AML-193 (cell line): ENCODE data around the gene SYT7.

Experiments used
- DNase-seq, 2 experiments: peaks; one replicate each; lab custom pipeline; 2025; lab: John Stamatoyannopoulos, UW

Gene SYT7

DNA sequence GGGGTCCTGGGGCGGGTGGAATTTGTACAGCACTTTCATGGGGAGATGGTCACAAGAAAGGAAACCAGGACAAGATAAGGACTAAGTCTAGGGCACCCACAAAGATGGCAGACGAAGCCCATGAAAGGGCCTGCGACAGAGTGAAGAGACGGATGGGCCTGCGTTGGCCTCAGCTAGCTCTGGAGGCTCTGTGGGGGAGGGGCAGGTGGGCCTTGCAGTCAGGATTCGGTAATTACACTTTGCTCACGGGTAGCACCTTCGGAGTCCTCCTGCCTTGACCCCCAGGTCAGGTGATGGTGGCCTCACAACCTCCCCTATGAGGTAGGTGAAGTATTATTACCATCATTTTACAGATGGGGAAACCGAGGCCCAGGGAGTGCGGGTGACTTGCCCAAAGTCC, 65.2 kb downstream of the SYT7 start:
- no peak for DNase-seq

GRCh38 chr11:61514050-61514917, 66.6 kb downstream of the SYT7 start:
- no peak for DNase-seq

DNA sequence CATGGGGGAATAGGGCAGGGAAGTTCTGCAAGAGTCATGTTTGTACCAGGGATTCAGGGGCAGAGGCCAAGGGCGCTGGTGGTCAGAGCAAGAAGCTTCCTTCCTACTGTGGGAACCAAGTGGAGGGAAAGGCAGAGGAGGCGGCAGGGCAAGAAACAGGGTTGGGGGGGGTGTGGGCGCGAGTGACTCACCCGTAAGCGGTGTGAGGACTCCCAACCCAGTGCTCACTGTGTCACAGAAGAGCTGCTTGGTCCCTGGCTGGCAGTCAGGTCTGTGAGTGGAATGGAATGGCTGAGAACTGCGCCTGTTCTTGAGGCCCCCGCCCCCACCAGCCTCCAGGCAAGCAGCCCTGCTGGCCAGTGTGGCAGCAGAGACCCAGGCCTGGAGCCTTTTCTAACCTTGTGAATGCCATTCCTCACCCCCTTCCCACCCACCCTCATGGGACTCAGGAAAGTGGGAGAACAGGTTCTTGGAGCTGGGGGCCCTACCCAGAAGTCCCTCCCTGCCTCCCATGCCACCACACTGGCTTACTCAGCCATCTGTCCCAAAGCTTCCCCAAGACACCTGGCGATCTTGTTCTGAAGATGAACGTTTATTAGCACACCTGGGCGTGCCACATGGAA, 67.6 kb downstream of the SYT7 start:
- DNase-seq = no peak

GRCh38 chr11:61512435-61512834, 68.4 kb downstream of the SYT7 start:
- no peak for DNase-seq

- DNase-seq = no peak
Observed at GRCh38 chr11:61511383-61511782, 69.5 kb downstream of the SYT7 start.

GRCh38 chr11:61510974-61511373, 69.9 kb downstream of the SYT7 start:
- DNase-seq = no peak

DNA sequence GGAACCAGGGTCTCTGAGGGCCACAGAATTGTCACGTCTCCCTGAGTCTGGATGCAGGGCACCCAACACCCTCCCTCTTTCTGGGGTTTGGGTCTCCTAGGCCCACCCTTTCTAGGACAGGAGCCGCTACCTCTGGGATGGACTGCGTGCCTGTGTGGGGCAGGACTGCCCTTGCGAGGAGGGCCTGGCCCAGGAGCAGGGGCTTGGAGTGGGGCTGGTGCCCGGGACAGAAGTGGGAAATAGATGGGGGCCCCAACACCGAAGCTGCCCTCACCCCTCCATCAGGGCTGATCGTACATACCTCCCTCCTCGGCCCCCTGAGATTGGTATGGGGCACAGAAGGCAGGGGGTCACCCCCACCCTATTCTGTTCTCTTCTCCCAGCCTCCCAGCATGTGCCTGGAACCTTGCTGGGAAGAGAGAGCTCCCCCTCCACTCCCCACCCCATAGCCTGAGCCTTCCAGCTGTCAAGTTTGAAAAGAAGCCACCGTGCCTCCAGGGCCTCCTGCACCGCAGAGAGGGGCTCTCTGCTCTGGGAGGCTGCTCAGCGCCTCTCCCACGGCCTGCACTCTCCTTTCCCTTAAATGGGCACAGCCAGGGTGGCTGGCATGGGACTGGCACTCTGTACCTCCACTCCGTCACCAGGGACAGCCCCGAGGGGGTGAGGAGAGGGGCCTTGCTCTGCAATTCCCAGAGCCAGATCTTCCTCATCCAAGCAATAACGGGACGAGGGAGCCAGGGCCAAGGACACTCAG, 70.5 kb downstream of the SYT7 start:
- DNase-seq = no peak

DNA sequence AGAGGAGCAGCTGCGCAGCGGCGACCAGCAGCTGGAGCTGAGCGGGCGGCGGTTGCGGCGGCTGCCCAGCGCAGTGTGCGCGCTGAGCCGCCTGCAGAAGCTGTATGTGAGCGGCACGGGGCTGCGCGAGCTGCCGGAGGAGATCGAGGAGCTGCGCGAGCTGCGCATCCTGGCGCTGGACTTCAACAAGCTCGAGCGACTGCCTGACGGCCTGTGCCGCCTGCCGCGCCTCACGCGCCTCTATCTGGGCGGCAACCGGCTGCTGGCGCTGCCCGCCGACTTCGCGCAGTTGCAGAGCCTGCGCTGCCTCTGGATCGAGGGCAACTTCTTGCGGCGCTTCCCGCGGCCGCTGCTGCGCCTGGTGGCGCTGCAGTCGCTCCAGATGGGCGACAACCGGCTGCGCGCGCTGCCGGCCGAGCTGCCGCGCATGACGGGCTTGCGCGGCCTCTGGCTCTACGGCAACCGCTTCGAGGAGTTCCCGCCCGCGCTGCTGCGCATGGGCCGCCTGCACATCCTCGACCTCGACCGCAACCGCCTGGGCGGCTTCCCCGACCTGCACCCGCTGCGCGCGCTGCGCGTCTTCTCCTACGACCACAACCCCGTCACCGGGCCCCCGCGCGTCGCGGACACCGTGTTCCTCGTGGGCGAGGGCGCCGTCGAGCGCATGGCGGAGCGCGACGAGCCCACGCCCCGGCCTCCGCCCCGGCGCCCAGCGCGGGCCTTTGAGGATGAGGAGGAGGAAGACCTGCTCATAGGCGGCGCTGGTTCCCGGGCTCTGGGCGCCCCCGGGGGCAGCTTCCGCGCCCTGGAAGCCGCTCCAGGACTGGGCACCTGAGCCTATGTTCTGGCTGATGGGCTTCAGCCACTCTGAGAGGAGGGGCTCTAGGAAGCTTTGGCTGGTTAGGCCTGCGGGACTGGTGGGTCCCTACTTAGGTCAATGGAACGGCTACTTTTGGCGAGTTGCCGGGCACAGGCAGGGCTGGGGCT, 71.5 kb downstream of the SYT7 start:
- peak in 1 of 2 experiments; percentile 2 for DNase-seq

- DNase-seq = no peak
Observed at GRCh38 chr11:61507962-61508861, 72.7 kb downstream of the SYT7 start, which contains the start of gene LRRC10B. Gene LRRC10B, plus strand, starts transcription at chr11:61508749. Its CDS starts 250 bp downstream, at chr11:61508999.

- DNase-seq = no peak
Observed at GRCh38 chr11:61507012-61507768, 73.7 kb downstream of the SYT7 start.

DNA sequence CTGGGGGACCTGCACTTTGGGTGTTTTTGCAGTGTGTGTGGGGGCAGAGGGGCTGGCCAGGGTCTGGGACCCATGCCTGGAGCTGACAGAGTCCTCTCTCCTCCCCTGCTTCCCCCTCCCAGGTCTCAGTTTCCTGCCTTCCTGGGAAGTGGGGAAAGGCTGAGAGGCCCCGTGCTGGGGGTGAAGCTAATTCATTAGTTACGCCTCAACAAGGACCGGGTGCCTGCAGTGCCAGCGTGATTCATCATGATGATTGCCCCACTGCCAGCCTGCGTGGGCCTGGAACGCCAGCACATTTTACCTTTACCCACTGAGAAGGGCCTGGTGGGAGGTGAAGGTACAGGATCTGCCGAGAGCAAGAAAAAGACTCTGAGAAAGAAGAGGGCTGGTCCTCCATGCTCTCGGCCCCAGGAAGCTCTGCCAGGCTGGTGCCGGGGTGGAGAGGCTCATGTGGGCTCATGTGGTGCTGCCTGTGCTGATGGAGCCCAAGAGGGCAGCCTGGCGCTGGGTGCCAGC, 75.2 kb downstream of the SYT7 start:
- DNase-seq = no peak

DNA sequence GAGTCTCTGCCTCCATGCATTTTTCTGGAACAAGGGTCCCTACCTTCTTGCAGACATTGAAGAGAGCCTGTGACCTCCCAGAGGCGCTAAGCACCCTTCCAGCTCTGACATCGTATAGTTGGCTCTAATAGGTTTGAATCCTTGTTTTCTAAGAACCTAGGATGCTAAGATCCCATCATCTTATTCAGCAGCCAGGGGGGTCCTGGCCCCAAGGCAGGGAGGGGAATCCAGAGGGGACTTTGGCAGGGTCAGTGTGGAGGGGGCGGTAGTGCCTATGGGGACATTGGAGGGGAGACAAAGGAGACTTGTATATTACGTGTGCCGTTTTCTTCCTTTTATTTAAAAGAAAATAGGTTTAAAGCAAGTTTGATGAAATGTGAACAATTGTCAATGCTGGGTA, 75.8 kb downstream of the SYT7 start:
- DNase-seq = no peak

- DNase-seq = no peak
Observed at GRCh38 chr11:61503135-61503770, 77.6 kb downstream of the SYT7 start.

DNA sequence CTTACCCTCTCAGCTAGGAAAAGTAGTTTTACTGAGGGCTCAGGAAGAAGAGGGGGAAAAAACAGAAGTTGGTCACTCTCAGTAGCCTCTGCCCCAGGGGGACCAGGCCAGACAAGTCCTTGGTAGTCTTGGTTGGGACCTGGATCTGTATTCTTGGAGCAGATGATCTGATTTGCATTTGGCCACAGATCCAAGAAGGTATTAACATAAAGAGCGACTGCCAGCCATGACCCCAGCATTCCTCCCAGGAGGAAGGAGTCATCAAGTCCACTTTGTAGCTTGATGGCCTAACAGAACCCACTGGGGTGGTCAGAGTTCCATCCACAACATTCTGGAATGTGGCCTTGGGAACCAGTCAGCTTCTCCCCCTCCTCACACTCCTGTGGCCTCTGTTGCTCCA, 78.4 kb downstream of the SYT7 start:
- no peak for DNase-seq

DNA sequence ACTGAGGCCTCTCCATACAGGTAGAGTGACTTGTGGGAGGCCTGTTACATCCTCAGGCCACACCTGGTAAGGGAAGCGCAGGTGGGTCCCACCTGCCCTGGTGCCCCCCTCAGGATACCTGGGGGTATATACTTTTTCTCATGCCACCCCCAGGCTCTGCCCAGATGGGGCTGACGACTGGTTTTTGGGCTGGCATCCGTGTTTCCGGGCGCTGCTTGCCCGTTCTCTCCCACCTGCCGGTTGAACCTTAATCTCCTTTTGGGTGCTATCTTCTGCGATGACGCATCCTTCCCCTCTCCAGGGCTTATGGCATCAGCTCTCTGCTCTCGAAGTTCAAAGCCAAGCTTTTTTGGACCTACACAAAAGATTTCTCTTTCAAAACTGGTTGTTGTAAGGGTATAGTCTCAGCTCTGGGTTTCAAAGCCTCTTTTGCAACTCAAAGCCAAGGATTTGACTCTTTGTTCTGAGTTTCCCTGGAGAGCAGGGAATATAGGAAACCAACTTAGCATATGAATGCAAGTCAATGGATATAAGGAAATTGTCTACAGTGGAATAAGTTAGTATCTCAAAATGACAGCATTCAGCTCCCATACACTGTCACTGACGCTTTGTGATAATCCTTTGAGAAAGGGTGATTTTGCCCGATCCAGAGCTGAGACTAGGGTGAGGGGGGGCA, 80.9 kb downstream of the SYT7 start:
- no peak for DNase-seq

GRCh38 chr11:61498767-61499341, 82.0 kb downstream of the SYT7 start:
- no peak for DNase-seq

DNA sequence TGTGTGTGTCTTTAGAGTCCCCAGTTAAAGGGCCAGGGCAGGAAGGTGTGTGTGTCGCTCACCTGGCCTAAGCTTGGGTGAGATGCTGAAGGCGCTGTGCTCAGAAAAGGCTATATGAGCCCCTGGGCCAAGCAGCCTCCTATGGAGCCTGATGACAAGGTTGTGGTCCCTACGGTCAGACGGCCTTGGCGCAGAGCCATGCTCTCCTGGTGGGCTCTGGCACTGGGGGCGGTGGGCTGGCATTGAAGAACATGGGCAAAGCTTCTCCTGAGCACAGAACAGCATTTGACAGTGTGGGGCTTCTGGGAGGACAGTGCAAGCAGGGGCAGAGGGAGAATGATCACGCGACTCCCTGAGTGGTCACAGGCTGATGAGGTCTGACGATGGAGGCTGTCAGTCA, 83.0 kb downstream of the SYT7 start:
- DNase-seq = no peak

- DNase-seq = no peak
Observed at GRCh38 chr11:61497473-61497872, 83.4 kb downstream of the SYT7 start.
